GM12873 (cell line): ENCODE measurements around the gene ZNF248.

Experiments used
- TF ChIP-seq, protein P1 (sequence below): IDR thresholded peaks from 2 replicates; pipeline ENCODE4 v1.5.1; 2012; ENCODE audit warnings: low read depth, mild to moderate bottlenecking, moderate library complexity, low read length, control low read depth; ENCODE audit not compliant: insufficient read depth; ENCODE audit errors: missing control alignments

Gene ZNF248

DNA sequence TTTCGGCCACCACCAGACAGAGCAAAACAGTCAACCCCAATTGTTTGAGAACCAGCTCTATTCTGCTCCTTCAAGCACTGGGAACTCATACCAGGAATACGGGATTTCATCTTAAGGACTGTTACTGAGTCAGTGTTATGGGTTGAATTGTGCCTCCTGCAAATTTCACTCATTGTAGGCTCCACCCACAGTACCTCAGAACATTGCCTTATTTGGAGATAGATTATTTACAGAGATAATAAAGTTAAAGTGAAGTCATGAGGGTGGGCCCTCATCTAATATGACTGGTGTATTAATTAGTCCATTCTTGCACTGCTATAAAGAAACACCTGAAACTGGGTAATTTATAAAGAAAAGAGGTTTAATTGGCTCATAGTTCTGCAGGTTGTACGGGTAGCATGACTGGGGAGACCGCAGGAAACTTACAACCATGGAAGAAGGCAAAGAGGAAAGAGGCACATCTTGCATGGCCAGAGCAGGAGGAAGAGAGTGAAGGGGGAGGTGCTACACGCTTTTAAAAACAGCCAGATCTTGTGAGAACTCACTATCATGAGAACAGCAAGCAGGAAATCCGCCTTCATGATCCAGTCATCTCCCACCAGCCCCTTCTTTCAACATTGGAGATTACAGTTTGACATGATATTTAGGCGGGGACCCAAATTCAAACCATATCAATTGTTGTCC is 14.3 kb upstream of the ZNF248 start:
- TF ChIP-seq, protein P1, sequence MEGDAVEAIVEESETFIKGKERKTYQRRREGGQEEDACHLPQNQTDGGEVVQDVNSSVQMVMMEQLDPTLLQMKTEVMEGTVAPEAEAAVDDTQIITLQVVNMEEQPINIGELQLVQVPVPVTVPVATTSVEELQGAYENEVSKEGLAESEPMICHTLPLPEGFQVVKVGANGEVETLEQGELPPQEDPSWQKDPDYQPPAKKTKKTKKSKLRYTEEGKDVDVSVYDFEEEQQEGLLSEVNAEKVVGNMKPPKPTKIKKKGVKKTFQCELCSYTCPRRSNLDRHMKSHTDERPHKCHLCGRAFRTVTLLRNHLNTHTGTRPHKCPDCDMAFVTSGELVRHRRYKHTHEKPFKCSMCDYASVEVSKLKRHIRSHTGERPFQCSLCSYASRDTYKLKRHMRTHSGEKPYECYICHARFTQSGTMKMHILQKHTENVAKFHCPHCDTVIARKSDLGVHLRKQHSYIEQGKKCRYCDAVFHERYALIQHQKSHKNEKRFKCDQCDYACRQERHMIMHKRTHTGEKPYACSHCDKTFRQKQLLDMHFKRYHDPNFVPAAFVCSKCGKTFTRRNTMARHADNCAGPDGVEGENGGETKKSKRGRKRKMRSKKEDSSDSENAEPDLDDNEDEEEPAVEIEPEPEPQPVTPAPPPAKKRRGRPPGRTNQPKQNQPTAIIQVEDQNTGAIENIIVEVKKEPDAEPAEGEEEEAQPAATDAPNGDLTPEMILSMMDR, result no peak

GRCh38 chr10:37871143-37871542 is 13.7 kb upstream of the ZNF248 start:
- TF ChIP-seq, protein P1, result no peak

DNA sequence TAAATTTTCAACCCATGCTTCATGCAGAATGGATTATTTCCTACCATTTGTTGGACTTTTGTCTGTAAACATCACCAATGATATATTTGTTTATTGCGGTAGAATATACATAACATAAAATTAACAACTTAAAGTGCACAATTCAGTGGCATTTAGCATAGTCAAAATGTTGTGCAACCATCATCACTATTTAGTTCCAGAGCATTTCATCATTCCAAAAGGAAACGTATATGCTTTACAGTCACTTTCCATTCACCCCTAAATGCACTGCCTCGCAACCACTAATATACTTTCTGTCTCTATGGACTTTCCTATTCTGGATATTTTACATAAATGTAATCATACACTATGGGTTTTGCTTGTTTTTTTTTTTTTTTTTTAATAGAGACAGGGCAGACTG is 11.4 kb upstream of the ZNF248 start:
- TF ChIP-seq, protein P1, result no peak

- TF ChIP-seq, protein P1, result no peak
Observed at GRCh38 chr10:37865957-37866803, 8.8 kb upstream of the ZNF248 start.

DNA sequence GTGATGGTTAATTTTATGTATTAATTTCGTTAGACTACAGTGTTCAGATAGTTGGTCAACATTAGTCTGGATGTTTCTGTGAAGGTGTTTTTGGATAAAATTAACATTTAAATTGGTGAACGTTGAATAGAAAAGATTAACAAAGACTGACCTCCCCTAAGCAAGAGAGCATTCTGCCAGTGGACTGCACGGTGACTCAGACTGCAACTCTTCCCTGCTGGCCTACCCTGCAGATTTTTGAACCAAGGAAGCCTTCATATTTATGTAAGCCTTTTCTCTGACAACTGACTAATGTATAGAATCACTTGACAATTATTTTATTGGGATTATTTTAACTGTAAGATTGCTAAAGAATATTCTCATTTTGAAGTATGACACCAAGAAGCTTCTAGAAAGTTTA is 7.9 kb upstream of the ZNF248 start:
- TF ChIP-seq, protein P1, result no peak

DNA sequence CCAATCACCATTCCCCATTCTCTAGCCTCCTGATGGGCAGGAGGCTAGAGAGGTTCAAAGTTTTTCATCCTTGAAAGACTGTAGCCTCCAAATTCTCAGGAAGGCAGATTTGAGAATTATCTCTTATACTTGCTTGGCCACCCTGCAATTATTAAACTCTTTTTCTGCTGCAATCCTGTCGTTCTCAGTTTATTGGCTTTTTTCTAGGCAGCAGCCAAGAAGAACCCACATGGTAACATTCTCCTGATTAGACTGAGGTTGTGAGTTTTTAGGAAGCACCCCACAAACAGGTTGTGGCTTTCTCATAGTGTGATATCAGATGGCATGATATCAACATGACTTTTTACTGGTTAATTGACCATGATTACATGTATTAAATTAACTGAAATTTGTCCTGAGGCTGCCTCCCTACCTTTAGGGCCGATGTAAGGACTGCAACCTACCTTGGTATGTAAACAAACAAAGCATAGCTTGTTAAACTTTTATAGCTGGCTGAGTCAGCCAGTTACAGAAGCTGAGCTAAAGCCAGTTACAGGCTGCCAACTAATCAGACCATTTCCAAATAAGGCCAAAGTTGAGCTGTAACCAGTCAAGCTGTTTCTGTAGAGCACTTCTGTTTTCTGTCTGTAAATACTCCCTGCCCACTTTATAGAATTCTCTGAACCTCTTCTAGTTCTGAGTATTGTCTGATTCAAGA is 3.2 kb upstream of the ZNF248 start:
- TF ChIP-seq, protein P1, result no peak

DNA sequence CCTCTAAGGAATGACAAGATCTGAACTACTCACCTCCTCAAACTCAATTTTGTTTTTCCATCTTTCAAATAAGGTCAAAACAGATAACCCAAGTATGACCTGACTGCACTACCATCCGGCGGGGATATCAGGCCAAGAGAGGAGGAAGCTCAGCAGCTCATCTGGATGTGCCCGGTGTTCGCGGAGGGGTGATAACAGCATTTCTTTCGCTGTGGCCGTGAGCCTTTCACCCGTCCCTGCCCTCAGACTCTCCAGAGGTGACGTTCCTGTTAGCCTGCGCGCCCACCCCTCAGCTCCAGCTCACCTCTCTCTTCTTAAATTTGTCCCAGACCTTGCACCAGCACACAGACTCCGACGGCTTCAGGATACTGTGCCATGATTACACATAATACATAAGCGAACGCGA is 526 bp downstream of the ZNF248 start:
- TF ChIP-seq, protein P1, result no peak
